ENCODE data around the gene NEK8. TPM values are rescaled to one million over a fixed set of nuclear protein-coding genes. Genes with fewer than 3 reads are reported as not detected.

Gene NEK8
- total and polyA plus RNA-seq, 9 of the 15 experiments (the other 6 are each of a cell fraction or from before 2014, with no cell fraction given): 0.98 to 16.6 (median 4.6) TPM

DNA sequence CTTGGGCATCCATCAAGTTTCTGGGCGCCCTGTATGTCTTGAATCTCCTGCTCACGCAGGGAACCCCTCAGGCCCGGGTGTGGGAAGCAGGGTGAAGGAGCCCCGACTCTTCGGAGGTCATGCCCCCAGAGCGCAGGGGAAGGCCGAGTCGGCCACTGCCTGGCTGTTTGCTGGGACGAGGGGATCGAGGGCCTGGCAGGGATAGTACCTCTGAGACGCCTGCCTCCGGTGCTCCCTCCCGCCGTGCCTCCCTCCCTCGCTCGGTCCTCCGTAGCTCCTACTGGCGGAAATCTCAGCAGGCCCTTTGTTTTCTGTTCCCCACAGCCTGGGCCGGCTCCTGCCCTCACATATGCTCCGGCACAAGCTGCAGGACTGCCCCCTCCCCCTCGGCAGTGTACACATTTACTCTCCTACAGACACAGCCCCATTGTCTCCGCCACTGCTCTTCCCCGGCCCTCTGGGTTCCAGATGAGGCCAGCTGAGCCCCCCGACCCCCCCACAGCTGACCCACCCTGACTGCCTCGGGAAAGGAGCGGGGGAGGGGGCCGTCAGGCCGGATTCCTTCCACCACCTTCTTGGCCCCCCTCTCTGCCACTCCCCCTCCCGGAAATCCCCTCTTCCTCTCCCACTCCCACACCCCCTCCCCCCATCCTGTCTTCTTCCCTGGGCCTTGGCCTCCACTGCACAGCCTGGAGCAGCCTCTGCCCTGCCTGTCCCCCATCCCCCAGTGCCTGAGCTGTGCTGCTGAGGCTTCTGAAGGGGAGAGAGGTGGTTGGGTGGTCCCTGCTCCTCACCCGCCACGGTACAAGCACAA, 16.6 kb downstream of the NEK8 start (continued):
- peak; percentile 41; the same call in 1 of the 2 replicates for TF ChIP-seq PML (IDR thresholded peaks at IDR 0.05; ENCODE audit: low read length)
- no peak for TF ChIP-seq ARHGAP35 (IDR thresholded peaks at IDR 0.05; ENCODE audit: partially characterized antibody)
- peak in 1 of 3 experiments; percentile 51 for TF ChIP-seq YY1 (IDR thresholded peaks at IDR 0.05; ENCODE audit: borderline replicate concordance in 1 of 3, control insufficient read depth in 1 of 3, extremely low read depth in 1 of 3, insufficient read depth in 3 of 3, insufficient read length in 1 of 3, insufficient replicate concordance in 2 of 3, low read depth in 1 of 3, low read length in 2 of 3)
- peak; percentile 65 for TF ChIP-seq RBM22 (IDR thresholded peaks at IDR 0.05; ENCODE audit: low read depth, low read length, poor library complexity, severe bottlenecking)
- TF ChIP-seq NR1H2 (CRISPR knock-in tag; IDR thresholded peaks at IDR 0.05): no peak
- peak; percentile 3 for TF ChIP-seq KDM5B (IDR thresholded peaks at IDR 0.05; ENCODE audit: insufficient replicate concordance, low read depth, low read length)
- TF ChIP-seq, protein P1, sequence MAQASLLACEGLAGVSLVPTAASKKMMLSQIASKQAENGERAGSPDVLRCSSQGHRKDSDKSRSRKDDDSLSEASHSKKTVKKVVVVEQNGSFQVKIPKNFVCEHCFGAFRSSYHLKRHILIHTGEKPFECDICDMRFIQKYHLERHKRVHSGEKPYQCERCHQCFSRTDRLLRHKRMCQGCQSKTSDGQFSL (CRISPR knock-in tag; IDR thresholded peaks at IDR 0.05): 0 out of 2 replicates have a peak, but pooled peaks have one; percentile 34
- TF ChIP-seq, protein P1 (tag; IDR thresholded peaks at IDR 0.05): no peak

All from K562 (cell line).